Measurements from ENCODE around the gene TSSK2. TPM values are rescaled to one million over a fixed set of nuclear protein-coding genes. Genes with fewer than 3 reads are reported as not detected.

The TSSK2 gene
- total and polyA plus RNA-seq, 2 experiments from 2014 or later, result not detected

DNA sequence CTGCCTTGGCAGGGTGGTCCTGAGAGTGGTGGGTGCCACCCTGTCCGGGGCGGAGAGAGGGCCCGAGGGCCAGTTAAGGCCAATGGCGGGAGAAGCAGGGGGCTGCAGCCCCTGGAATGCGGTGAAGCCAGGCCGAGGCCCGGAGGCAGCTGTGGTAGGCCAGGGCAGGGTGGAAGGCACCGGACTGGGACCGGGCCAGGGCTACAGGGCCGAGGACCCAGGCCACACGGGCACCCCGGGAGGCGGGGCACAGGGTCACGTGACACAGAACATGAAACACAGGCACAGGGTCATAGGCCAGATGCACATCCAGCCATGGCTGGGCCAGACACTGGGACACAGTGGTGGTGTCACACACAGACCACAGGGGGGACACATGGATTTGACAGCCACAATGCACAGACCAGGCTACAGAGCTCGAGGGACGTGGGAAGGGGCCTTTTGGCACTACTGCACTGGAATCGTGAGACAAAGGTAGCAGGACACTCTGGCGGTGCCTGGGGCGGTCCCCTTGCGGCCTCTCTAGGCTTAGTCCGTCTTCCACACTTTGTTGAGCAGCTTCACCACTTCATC, 44.6 kb downstream of the TSSK2 start:
- peaks cover 6% of the 10 kb centered on the region for H3K27me3 ChIP-seq (ENCODE audit: insufficient read depth)
- TF ChIP-seq ZNF331 (CRISPR knock-in tag; IDR thresholded peaks at IDR 0.05; ENCODE audit: low read depth) (no peak), ZNF114 (CRISPR knock-in tag; IDR thresholded peaks at IDR 0.05) (no peak), EZH2 (IDR thresholded peaks at IDR 0.05; ENCODE audit: low read depth, unreplicated experiment) (no peak), NANOG (IDR thresholded peaks at IDR 0.05; ENCODE audit: borderline replicate concordance) (no peak), REST (IDR thresholded peaks at IDR 0.05; ENCODE audit: unreplicated experiment) (no peak), POLR2AphosphoS5 (IDR thresholded peaks at IDR 0.05; ENCODE audit: low read depth) (no peak), ZNF462 (CRISPR knock-in tag; IDR thresholded peaks at IDR 0.05) (no peak), EZH2phosphoT487 (IDR thresholded peaks at IDR 0.05; ENCODE audit: unreplicated experiment) (no peak), STAT1 (IDR thresholded peaks at IDR 0.05; ENCODE audit: unreplicated experiment) (no peak), CREB1 (CRISPR knock-in tag; IDR thresholded peaks at IDR 0.05; ENCODE audit: low read depth) (no peak), JUNB (IDR thresholded peaks at IDR 0.05; ENCODE audit: unreplicated experiment) (no peak)
- TF ChIP-seq, protein P1, sequence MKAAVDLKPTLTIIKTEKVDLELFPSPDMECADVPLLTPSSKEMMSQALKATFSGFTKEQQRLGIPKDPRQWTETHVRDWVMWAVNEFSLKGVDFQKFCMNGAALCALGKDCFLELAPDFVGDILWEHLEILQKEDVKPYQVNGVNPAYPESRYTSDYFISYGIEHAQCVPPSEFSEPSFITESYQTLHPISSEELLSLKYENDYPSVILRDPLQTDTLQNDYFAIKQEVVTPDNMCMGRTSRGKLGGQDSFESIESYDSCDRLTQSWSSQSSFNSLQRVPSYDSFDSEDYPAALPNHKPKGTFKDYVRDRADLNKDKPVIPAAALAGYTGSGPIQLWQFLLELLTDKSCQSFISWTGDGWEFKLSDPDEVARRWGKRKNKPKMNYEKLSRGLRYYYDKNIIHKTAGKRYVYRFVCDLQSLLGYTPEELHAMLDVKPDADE (IDR thresholded peaks at IDR 0.05), result no peak
- TF ChIP-seq, protein P2, sequence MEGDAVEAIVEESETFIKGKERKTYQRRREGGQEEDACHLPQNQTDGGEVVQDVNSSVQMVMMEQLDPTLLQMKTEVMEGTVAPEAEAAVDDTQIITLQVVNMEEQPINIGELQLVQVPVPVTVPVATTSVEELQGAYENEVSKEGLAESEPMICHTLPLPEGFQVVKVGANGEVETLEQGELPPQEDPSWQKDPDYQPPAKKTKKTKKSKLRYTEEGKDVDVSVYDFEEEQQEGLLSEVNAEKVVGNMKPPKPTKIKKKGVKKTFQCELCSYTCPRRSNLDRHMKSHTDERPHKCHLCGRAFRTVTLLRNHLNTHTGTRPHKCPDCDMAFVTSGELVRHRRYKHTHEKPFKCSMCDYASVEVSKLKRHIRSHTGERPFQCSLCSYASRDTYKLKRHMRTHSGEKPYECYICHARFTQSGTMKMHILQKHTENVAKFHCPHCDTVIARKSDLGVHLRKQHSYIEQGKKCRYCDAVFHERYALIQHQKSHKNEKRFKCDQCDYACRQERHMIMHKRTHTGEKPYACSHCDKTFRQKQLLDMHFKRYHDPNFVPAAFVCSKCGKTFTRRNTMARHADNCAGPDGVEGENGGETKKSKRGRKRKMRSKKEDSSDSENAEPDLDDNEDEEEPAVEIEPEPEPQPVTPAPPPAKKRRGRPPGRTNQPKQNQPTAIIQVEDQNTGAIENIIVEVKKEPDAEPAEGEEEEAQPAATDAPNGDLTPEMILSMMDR (conservative IDR thresholded peaks at IDR 0.05; ENCODE audit: low read depth in 2 of 2), result no peak
- no peak overlapping the region for H3K4me3 ChIP-seq
- H3F3A ChIP-seq (replicated peaks; ENCODE audit: low read depth), result peaks cover 35% of the 10 kb centered on the region
- peaks cover 32% of the 10 kb centered on the region for H3K79me2 ChIP-seq (replicated peaks; ENCODE audit: insufficient read depth)
- no peaks in the 10 kb centered on the region for H3K9me2 ChIP-seq (ENCODE audit: insufficient read depth)
- H4K20me1 ChIP-seq (replicated peaks; ENCODE audit: insufficient read depth), result peaks cover 7% of the 10 kb centered on the region
- no peaks in the 10 kb centered on the region for H3K36me3 ChIP-seq (ENCODE audit: insufficient read depth)
- peak overlapping the region; percentile 19 for H3K27ac Mint-ChIP-seq
- H3K4me1 Mint-ChIP-seq, result peaks cover 42% of the 10 kb centered on the region
- ATAC-seq (no peak), DNase-seq (ENCODE audit: low spot score) (no peak)
- peak overlapping the region; percentile 96; the same call in 1 of the 2 replicates for H3K4me2 ChIP-seq
- H2AFZ ChIP-seq, result no peak overlapping the region
- peak overlapping the region; percentile 88; the same call in 1 of the 2 replicates for H3K27ac ChIP-seq (ENCODE audit: low read depth)
- H3K9me3 Mint-ChIP-seq, result no peaks in the 10 kb centered on the region; the same call in 2 of the 3 replicates
- H3K27me3 Mint-ChIP-seq (ENCODE audit: insufficient read depth, low read depth, poor library complexity), result peaks cover 43% of the 10 kb centered on the region
- peaks cover 40% of the 10 kb centered on the region for H3K4me1 ChIP-seq (ENCODE audit: insufficient read depth)
- peak overlapping the region; percentile 41; the same call in 2 of the 3 replicates for H3K4me3 Mint-ChIP-seq
- peaks cover 16% of the 10 kb centered on the region; the same call in 2 of the 3 replicates for H3K36me3 Mint-ChIP-seq (ENCODE audit: low read depth)

Data from GM23338 (cell line).